DMS53 treated with DMSO at 0.1 percent for 48 hours (cell line): ENCODE results near the gene ZNF22.

Experiments
- DNase-seq: peaks from one replicate; lab custom pipeline; 2025; ENCODE audit not compliant: unreplicated experiment; lab: John Stamatoyannopoulos, UW

Gene ZNF22

GRCh38 chr10:44963772-44964633 is 36.7 kb upstream of the ZNF22 start:
- DNase-seq, result peak; percentile 41

GRCh38 chr10:44965104-44965503 is 35.6 kb upstream of the ZNF22 start:
- no peak for DNase-seq

GRCh38 chr10:44965651-44966097 is 35.0 kb upstream of the ZNF22 start:
- no peak for DNase-seq

- no peak for DNase-seq
These were observed 34.5 kb upstream of the ZNF22 start for GRCh38 chr10:44966129-44966815.

- DNase-seq, result no peak
These were observed 33.8 kb upstream of the ZNF22 start for GRCh38 chr10:44966816-44967509.

GRCh38 chr10:44967616-44968015 is 33.1 kb upstream of the ZNF22 start:
- DNase-seq, result no peak

GRCh38 chr10:44968091-44968490 is 32.6 kb upstream of the ZNF22 start:
- DNase-seq, result no peak

GRCh38 chr10:44968500-44969400 is 32.0 kb upstream of the ZNF22 start:
- no peak for DNase-seq

- DNase-seq, result no peak
These were observed 30.9 kb upstream of the ZNF22 start for GRCh38 chr10:44969854-44970253.

- DNase-seq, result no peak
These were observed 29.8 kb upstream of the ZNF22 start for GRCh38 chr10:44970812-44971395.

GRCh38 chr10:44971434-44971833 is 29.3 kb upstream of the ZNF22 start:
- no peak for DNase-seq

- DNase-seq, result no peak
These were observed 28.6 kb upstream of the ZNF22 start for GRCh38 chr10:44971935-44972757.

GRCh38 chr10:44972874-44973306 is 27.8 kb upstream of the ZNF22 start:
- no peak for DNase-seq

- no peak for DNase-seq
These were observed 27.2 kb upstream of the ZNF22 start for GRCh38 chr10:44973323-44974081.

GRCh38 chr10:44974082-44974627 is 26.6 kb upstream of the ZNF22 start:
- DNase-seq, result no peak

- peak; percentile 67 for DNase-seq
These were observed 25.9 kb upstream of the ZNF22 start for GRCh38 chr10:44974628-44975430.
